OCI-LY7 (cell line): ENCODE results near the gene SUSD5.

ENCODE experiments used
- EZH2phosphoT487 ChIP-seq: fragments of 200-600 bp; sonication (generic); IDR thresholded peaks from 2 replicates; pipeline ENCODE4 v1.6.1; 2018; ENCODE audit warnings: low read depth, borderline replicate concordance, mild to moderate bottlenecking, mixed run types, antibody characterized with exemption, low read length, moderate library complexity, mixed read lengths
- TF ChIP-seq, protein P1 (sequence below): fragments of 200-600 bp; sonication (generic); conservative IDR thresholded peaks from 2 replicates; pipeline ENCODE4 v1.5.1; 2014; ENCODE audit warnings: mild to moderate bottlenecking, antibody characterized with exemption, low read length, moderate library complexity, mixed read lengths

DNA sequence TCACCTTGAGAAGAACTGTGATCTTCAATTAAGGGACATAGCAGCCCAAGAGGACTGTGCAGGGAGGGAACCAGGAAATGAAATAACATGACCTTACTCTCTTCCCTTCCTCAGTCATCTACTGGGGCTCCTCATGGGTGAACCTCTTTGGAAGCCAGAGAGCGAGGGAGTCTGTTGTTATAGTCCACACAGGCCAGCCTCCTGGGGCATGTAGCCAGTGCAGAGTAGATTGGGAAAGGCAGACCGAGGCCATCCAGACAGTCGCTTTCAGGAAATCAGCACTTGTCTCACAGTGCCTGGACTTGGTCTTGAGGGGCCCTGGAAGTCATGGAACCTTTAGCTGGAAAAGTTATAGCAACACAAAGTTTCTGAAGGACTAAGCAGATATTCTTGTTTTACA, 98.7 kb downstream of the SUSD5 start:
- TF ChIP-seq, protein P1, sequence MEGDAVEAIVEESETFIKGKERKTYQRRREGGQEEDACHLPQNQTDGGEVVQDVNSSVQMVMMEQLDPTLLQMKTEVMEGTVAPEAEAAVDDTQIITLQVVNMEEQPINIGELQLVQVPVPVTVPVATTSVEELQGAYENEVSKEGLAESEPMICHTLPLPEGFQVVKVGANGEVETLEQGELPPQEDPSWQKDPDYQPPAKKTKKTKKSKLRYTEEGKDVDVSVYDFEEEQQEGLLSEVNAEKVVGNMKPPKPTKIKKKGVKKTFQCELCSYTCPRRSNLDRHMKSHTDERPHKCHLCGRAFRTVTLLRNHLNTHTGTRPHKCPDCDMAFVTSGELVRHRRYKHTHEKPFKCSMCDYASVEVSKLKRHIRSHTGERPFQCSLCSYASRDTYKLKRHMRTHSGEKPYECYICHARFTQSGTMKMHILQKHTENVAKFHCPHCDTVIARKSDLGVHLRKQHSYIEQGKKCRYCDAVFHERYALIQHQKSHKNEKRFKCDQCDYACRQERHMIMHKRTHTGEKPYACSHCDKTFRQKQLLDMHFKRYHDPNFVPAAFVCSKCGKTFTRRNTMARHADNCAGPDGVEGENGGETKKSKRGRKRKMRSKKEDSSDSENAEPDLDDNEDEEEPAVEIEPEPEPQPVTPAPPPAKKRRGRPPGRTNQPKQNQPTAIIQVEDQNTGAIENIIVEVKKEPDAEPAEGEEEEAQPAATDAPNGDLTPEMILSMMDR, result no peak
- TF ChIP-seq EZH2phosphoT487, result no peak
